CD4-positive, alpha-beta T cell treated with Interleukin-21 for 1 hour (primary cell): ENCODE data around the gene ARL4D.
"Not testable (repeated sequence)": the region's sequence is repeated elsewhere in the genome, so short reads cannot be mapped to it uniquely, and the experiment has no call there.

Source experiments
- DNase-seq: peaks from one replicate; pipeline ENCODE4 v3.0.0-alpha.2; 2020

ARL4D gene

DNA sequence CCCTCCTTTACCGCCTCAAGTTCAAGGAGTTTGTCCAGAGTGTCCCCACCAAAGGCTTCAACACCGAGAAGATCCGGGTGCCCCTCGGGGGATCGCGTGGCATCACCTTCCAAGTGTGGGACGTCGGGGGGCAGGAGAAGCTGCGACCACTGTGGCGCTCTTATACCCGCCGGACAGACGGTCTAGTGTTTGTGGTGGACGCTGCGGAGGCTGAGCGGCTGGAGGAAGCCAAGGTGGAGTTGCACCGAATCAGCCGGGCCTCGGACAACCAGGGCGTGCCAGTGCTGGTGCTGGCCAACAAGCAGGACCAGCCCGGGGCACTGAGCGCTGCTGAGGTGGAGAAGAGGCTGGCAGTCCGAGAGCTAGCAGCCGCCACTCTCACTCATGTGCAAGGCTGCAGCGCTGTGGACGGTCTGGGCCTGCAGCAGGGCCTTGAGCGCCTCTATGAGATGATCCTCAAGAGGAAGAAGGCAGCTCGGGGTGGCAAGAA, 1.1 kb downstream of the ARL4D start:
- no peak for DNase-seq

DNA sequence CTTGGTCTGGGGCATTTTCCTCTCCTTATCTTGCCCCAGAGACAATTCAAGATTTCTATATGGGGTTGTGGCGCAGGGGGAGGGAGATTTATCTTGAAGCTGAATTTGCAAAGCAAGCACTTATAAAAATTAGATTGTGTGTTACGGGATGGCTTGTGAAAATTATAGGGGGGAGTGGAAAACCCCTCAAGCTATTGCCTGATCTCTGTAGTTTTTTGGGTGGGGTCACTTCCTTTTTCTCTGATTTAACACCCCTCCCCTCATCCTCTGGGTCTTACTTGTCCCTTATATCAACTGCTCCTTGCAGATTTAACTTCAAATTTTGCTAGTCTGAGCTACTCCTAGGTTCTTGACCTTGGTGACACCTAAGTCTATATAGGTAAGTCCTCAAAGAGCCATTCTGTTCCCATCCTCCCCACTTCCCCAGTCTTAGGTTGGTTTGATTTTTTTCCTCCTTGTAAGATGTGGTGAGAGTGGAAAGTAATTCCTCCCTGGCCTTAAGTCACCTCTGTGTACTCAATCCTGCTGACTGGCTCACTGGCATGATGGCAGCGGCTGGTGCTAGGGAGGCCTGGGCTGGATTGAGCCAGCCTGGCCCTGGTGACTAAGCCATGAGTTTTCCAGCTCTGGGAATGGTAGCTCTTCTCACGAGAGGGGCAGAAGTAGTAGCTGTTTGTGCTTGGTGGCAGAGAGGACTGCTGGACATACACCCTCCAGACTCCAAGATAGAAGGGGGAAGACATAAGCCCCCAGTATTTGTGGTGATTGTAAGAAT, 2.3 kb downstream of the ARL4D start:
- no peak for DNase-seq

DNA sequence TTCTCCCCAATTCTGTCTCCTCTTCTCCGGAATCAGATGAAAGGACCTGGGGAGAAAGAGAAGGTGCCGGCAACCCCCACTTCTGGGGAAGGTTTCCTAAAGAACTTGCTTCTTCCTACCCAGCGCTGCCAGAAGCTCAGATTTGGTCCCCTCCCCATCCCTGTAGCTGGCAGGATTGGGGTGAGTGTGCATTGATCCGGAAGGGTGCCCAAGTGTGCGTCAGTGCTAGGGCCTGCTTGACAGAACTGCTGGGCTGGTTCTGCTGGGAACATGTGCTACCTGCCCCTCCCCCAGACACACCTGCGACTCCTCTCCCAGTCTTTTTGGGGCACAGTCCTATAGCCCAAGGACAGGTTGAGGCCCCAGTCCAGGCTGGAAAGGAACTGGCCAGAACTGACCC, 3.3 kb downstream of the ARL4D start:
- no peak for DNase-seq

DNA sequence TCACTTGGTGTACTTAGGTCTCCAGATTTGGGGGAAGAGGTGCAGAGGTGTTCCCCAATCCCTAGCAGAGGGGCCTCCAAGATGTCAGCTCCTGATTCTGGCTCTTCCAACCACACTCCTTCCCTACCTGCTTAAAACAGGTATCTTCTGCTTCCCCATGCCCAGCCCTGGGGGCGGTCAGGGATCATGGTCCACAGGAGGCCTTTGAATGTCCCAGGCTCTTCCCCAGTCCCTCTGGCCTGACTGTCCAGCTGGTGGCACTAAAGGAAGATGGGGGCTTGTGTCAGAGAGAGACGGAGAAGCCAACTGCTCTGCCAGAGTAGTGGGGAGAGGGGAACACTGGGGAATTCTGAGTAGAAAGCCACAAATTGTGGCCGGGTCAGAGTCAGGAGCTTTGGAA, 3.8 kb downstream of the ARL4D start:
- no peak for DNase-seq

DNA sequence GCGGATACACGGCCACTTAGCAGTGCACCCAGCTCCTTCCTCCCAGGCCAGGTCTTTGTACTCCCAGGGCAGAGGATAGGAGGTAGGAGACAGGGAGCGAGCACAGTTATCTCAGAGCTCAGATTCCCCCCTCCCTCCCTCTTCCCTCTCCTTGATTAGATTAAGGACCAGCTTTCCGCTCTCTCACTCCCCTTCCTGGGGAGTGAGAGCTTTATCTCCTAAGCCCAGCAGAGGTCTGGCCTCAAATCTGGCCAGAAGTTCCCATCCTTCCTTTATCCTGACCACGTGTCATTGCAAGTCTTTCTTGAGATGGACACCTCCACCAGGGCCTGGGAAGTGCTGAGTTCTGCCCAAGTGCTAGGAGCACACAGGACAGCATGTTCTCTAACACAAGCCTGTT, 5.1 kb downstream of the ARL4D start:
- no peak for DNase-seq

DNA sequence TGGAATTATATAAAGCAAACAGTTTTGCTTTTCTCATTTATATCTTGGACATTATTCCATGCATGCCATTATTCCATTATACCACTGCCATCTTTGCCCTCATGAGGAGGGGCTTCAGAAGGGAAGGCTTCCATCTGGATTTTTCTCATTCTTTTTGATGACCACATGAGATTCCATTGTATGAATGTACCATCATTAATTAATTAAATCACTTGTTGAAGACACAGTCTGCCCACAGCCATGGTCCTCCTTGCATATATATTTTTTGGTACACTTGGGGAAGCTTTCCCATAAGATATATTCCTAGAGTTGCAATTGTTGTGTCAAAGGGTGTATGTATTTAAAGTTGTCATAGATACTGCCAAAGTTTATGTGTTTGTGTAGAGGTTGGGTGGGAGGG, 7.1 kb downstream of the ARL4D start:
- DNase-seq, result no peak

DNA sequence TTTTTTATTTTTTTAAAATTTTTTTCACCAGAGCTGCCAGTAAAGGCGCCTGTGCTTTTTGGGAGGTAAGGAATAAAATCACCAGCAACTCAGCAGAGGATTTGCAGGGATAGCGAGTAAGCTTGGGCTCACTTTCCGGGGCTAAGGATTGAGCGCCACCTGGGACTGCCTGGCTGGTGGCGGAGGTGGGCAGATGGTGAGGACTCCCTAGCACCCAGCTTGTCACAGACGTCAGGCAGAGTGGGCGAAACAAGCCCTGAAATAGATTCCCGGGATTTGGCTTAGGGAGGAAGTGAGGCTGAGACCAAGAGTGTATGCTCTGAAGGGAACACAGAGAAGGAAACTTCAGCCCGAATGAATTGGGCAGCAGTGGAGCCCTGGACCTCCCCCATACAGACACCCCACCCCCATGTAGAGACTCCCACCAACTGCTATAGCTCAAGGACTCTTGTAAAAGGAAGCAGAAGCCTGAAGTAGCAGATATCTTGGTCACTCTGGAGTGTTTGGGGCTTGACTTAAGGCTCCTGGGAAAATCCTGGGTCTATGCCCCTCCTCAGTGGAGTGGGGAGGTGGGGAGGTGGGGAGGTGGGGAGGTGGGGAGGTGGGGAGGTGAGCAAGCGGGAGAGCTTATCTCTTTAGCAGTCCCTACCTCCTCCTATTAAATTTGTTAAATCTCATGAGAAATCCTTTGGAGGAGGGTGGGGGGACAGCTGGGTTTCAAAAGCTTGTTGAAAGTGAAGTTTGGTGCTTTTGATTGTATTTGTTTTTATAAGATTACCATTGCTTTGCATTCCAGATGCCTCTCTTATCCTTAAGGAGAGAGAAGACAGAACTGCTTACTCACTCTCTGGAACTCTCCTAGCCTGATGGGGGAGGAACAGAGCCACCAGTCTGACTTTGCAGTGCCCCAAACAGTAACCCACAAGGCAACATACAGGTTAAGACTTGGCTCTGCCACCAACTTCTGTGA, 8.2 kb downstream of the ARL4D start:
- DNase-seq, result no peak

DNA sequence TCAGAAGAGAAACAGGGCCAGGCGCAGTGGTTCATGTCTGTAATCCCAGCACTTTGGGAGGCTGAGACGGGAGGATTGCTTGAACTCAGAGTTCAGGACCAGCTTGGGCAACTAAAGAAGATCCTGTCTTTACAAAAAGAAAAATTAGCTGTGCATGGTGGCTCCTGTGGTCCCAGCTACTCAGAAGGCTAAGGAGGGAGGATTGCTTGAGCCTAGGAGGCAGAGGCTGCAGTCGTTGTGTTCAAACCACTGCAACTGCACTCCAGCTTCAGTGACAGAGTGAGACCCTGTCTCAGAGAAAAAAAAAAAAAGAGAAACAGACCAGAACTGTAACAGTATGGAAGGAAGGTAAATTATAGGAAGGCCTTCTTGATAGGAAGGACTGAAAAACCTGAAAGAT, 10.3 kb downstream of the ARL4D start:
- DNase-seq, result no peak

DNA sequence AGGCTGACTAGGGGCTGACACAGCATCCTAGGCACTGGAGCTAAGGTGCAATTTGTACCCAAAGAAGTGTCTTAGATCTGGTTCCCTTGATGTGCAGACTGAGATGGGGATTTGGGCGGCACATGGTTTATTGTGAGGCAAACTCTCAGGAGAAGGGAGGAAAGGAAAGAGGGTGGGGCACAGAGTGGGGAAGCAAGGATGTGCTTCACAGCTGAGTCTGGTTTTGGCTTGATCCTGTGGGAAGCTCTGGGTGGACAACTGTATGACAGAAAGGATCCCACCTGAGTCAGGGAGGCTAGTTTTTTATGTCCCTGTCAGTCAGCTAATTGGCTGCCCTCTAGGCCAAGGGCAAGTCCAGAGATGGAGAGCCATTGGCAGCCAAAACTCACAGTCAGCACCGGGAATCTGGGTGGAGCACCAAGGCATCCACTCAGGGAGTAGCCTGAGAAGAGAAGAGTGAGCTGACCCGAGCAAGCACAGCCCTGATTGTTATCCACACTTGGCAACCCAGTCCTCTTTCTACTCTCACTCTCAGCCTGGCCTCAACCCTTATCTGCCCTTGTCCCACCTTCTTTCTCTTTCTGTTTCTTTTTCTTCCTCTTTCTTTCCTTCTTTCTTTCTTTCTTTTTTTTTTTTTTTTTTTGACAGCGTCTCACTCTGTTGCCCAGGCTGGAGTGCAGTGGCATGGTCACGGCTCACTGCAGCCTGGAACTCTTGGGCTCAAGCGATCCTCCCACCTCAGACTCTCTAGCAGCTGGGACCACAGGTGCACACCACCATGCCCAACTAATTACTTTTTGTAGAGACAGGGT, 12.0 kb downstream of the ARL4D start:
- no peak for DNase-seq

DNA sequence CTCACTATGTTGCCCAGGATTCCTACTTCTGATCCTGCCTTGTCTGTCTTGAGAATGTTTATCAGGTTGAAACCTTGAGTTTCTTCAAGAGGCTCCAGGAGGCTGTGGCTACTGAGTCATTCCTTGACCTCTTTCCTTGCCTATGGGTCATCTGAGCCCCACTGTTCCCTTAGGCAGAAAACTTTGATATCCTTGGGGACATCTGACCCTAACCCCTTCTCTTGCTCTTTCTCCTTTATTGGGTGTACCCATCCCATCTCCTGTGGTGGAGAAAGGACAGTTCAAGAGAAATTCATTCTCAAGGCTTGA, 12.5 kb downstream of the ARL4D start:
- no peak for DNase-seq

DNA sequence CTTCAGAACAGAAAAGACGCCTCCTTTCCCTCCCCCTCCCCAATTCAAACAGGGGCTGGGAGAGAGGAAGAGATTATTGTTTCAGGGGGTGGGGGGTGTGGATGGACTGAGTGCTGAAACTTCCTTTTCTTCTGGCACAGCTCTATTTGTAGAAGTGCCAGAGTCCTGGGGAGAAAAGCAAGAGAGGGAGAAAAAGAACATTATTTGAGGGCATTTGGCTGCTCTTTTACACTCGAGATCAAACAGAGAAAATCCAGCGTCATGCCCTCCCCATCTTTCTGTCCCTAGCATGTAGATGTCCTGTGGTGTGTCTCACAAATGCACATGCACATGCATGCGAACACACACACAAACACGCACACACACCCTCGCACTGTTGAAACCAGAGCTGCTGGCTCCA, 13.0 kb downstream of the ARL4D start:
- DNase-seq, result no peak

DNA sequence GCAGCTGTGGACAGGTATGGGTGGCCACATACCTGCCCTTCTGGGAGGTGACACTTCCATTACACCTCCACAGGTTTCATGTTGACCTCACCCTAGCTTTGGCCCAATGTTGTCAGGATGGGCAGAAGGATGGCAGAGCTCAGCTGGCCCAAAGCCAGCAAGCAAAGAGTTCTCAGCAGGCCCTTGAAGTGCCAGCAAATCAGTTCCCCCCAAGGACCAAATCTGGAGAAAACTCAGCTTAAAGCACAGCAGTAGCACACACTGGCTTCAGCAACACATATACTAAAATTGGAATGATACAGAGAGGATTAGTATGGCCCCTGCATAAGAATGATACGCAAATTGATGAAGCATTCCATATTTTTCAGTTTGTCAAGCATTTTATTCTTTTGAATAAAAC, 13.4 kb downstream of the ARL4D start:
- DNase-seq, result no peak

DNA sequence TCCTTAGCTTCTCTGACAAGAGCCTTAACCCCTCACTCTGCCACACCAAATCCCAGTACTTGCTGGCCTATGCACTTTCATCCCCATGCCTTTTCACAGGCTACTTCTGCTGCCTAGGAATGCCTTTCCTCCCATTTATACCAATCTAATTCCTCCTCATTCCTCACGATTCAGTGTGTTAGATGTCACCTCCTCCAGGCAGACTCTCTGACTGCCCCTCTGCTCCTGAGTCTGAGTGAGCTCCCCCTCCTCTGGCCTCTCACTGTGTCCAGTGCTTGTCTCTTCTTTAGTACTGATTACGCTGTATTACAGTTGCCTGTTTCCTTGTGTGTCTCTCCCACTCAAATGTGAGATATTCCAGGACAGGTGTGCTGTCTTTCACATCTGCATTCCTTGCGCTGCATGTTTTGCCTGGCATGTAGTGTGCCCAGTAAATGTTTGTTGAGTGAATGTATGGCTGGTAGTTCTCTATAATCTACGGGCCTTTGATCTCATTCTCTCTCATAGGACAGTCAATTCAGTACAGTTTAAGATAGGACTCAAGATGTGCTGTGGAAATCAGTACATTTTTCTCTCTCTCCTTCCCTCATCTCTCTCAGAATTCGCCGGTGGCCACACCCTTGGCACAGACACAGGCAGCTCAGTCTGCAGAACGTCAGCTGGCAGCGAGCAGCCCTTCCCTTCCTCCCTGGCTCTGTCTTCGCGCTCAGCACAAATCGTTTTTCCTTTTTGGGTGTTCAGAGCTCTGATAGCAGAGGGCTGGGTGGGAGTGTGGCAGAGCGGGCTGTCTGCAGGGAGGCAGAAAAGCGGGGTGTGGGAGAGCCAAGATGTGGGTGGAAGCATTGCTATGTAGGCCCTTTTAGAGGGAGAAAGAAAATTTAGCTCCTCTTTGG, 18.5 kb downstream of the ARL4D start:
- no peak for DNase-seq

DNA sequence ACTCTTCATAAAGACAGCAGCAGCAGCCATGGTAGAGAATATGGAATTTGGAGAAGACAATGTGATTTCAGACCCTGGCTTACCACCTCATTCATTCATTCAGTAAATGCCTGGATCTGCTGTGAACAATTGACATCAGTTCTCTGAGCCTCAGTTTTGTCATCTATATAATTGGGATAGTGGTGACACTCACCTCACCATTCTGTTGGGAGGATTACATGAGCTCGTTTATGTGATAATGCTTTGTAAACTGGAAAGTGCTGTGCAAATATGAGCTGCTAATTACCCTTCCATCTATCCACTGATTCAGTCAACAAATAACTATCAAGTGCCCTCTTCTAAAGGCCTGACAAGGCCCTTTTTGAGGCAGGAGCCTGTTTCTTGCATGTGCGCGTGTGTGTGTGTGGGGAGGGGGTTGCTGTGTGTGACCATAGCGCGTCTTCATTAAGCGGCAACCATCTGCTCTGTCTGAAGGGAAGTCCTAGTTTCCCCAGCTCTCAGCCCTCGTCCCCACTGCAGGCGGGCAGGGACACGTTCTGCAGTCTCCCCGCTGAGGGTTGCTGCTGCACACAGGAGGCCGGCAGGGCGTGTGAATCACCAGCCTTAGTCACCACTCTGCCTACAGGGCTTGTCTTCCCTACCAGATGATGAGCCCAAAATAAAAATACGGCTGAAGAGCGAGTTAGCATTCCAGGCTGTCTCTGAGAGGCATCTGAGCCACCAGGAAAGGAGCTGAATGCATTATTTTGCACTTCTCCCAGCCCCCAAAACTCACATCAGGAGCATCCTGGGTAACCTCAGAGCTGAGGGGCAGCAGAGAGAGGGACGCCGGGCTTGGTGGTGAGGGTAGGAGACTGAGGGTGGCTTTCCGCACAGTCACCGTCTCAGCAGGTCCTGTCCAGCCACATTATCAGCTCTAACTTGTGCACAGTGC, 19.9 kb downstream of the ARL4D start:
- no peak for DNase-seq

DNA sequence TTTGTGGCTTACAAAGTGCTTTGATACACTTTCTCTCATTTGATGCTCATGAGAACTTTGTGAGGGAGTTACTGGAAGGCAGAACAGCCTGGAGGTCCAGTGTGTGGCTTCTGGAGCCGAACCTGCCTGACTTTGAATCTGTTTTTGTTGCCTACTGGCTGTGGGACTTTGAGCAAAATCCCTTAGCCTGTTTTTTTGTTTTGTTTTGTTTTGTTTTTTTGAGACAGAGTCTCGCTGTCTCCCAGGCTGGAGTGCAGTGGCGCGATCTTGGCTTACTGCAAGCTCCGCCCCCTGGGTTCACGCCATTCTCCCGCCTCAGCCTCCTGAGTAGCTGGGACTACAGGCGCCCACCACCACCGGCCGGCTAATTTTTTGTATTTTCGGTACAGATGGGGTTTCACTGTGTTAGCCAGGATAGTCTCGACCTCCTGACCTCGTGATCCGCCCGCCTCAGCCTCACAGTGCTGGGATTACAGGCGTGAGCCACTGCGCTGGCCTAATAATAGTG, 20.6 kb downstream of the ARL4D start:
- DNase-seq, result not testable (repeated sequence)

DNA sequence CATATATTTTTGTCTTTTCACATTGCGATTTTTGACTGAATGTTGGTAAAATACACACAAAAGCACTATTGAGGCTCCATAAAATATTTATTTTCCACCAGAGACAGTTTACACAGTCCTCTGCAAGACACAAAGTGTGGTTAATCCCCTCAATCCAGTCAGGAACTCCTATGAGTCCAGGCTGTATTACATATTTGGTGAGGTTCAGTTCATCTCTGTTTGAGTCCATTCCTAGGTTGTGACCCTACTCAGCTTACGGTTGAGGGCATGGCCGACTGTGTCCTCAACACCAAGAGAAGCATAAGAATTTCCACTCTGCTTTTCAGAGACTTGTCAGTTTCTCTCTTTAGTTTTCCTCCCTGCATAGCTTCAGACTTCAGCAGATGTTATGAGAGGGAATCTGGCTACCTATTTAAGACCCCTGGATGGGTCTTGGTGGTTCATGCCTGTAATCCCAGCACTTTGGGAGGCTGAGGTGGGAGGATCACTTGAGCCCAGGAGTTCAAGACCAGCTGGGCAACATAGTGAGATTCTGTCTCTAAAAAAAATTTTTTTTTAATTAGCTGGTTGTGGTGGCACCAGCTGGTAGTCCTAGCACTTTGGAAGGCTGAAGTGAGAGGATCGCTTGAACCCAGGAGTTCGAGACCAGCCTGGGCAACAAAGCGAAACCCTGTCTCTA, 25.1 kb downstream of the ARL4D start:
- no peak for DNase-seq

DNA sequence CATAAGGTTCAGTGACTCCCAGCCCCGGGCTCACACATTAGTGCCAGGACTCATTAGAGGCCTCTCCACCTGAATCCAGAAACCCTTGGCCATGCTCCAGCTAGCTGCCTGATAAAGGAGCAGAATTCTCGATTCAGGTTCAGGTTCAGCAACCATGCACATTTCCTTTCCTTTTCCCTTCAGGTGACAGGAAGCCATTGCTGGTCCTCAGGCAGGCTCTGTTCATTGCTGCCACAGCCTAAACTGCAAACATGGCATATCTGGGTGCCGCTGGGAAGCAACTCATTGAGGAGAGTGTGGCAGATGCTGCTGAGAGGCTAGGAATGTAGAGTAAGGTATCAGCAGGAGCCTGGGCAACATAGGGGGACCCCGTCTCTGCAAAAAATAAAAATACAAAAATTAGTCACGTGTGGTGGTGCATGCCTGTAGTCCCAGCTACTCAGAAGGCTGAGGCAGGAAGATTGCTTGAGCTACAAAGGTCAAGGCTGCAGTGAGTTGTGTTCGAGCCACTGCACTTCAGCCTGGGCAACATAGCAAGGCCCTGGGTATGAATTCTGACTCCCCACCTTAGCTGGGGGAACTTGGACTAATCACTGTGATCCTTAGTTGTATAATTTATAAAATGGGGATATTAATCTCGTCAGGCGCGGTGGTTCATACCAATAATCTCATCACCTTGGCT, 28.7 kb downstream of the ARL4D start:
- DNase-seq, result no peak

DNA sequence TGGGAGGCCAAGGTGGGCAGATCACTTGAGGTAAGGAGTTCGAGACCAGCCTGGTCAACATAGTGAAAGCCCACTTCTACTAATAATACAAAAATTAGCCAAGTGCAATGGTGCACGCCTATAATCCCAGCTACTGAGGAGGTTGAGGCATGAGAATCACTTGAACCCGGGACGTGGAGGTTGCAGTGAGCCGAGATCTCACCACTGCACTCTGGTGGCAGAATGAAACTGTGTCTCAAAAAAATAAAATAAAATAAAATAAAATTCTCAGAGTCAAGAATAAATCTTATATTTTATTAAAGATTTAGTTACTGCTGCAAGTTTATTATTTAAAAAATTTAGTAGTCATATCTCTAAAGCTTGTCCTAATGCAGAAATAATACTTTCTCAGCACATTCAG, 29.7 kb downstream of the ARL4D start:
- DNase-seq, result no peak

DNA sequence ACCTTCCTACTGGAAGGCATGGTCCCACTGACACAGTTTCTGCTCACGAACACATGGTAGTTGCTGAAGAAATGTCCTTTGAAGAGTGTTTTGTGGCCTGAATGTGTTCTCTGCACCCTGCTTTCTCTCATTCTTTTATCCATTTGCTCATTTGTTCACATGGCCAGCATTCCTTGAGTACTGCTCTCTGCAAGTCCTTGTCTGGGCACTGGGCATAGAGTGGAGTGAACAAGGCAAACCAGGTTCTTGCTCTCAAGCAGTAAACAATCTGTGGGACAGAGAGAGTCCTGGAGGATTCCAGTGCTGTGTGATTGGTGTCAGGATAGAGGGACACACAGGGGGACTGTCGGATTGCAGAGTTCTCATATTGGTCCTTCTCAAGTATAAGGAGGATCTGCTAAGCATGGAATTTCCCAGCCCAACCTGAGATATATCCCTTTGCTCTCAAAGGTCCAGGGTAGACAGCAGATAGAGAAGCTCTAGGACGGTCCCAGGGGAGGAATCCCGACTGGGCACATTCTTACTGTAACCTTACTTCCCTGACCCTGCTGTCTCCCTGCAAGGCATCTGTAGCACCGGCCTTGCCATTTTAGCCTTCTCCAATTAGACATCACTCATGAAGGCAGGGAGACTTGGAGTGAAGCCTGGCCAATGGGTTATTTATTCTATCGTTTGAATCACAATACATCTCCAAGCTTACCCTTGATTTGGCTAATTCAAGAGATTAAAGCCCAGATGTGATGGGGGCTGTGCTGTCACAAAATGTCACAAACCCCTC, 32.3 kb downstream of the ARL4D start:
- DNase-seq, result no peak
